H1 (cell line): ENCODE measurements around the gene ELL2. TPM values are rescaled to one million over a fixed set of nuclear protein-coding genes. Genes with fewer than 3 reads are reported as not detected.

Experiments
- CTCF ChIA-PET: fragments of 300-600 bp; sonication (Branson Sonifier 250); formaldehyde crosslinking; loops from one replicate; lab custom pipeline; 2021; ENCODE audit not compliant: partially characterized antibody; lab: Charles Lee
- POLR2A ChIA-PET: fragments of 300-600 bp; sonication (Branson Sonifier 250); formaldehyde crosslinking; loops from one replicate; lab custom pipeline; 2021; ENCODE audit warnings: inconsistent platforms; ENCODE audit not compliant: partially characterized antibody; lab: Charles Lee
- DNase-seq, 2 experiments: peaks; one replicate each; pipeline versions ENCODE4 v3.0.0 to v3.0.0-alpha.2; 2010 to 2022; ENCODE audit warnings: low spot score in 2 of 2, low read depth in 1 of 2, mixed read lengths in 1 of 2
- FAIRE-seq: peaks from 2 replicates; lab custom pipeline; 2011; peaks lifted over from hg19 to GRCh38; lab: Jason Lieb, UNC
- H2AFZ ChIP-seq: 2 replicates; pipeline ENCODE4 v1.8.1; 2012; ENCODE audit warnings: low read length, inconsistent platforms
- H2AK5ac ChIP-seq: 2 replicates; pipeline ENCODE4 v1.6.1; 2013; ENCODE audit warnings: low read depth, low read length
- H2BK120ac ChIP-seq: replicated peaks from 2 replicates; pipeline ENCODE3; 2013; ENCODE audit warnings: low read depth, low read length, inconsistent platforms
- H2BK12ac ChIP-seq: 2 replicates; pipeline ENCODE4 v1.6.1; 2013; ENCODE audit warnings: low read depth, low read length
- H2BK15ac ChIP-seq: 2 replicates; pipeline ENCODE4 v1.6.1; 2013; ENCODE audit warnings: low read length
- H2BK20ac ChIP-seq: 2 replicates; pipeline ENCODE4 v1.6.1; 2013; ENCODE audit warnings: low read length
- H2BK5ac ChIP-seq: 2 replicates; pipeline ENCODE4 v1.6.1; 2013; ENCODE audit warnings: low read depth, low read length
- H3K14ac ChIP-seq: 2 replicates; pipeline ENCODE4 v1.6.1; 2013; ENCODE audit warnings: inconsistent platforms; ENCODE audit not compliant: insufficient read length
- H3K18ac ChIP-seq: 2 replicates; pipeline ENCODE4 v1.6.1; 2013; ENCODE audit warnings: low read length; ENCODE audit errors: extremely low read depth
- H3K23ac ChIP-seq: 2 replicates; pipeline ENCODE4 v1.6.1; 2013; ENCODE audit warnings: inconsistent platforms; ENCODE audit not compliant: insufficient read length
- H3K23me2 ChIP-seq: 2 replicates; pipeline ENCODE4 v1.6.1; 2013; ENCODE audit warnings: low read depth, low read length
- H3K27ac ChIP-seq: 2 replicates; pipeline ENCODE4 v1.6.1; 2011; ENCODE audit warnings: low read depth, low read length, inconsistent platforms
- H3K27me3 ChIP-seq, 4 experiments: replicated peaks in 1 of 4; 1 replicate in 1 of 4; 2 replicates in 3 of 4; pipeline versions ENCODE4 v1.6.1 to v1.8.1; 2011 to 2013; ENCODE audit warnings: low read length in 3 of 4, mild to moderate bottlenecking in 3 of 4, inconsistent platforms in 2 of 4, mixed read lengths in 2 of 4, moderate library complexity in 1 of 4; ENCODE audit not compliant: control insufficient read depth in 3 of 4, insufficient read depth in 3 of 4; ENCODE audit errors: extremely low read depth in 1 of 4
- H3K36me3 ChIP-seq, 4 experiments: 2 replicates each; pipeline versions ENCODE4 v1.6.1 to v1.8.1; 2011 to 2013; ENCODE audit warnings: mild to moderate bottlenecking in 4 of 4, low read length in 3 of 4, moderate library complexity in 2 of 4, control low read depth in 1 of 4, inconsistent platforms in 1 of 4; ENCODE audit not compliant: insufficient read depth in 4 of 4, control insufficient read depth in 2 of 4
- H3K4ac ChIP-seq: replicated peaks from 2 replicates; pipeline ENCODE3; 2013; ENCODE audit warnings: low read length, low read depth, mixed read lengths, inconsistent platforms; ENCODE audit not compliant: insufficient read length
- H3K4me1 ChIP-seq, 4 experiments: replicated peaks in 1 of 4; 1 replicate in 1 of 4; 2 replicates in 3 of 4; pipeline versions ENCODE4 v1.6.1 to v1.8.1; 2011 to 2013; ENCODE audit warnings: low read length in 3 of 4, inconsistent platforms in 2 of 4, mixed read lengths in 1 of 4; ENCODE audit not compliant: insufficient read depth in 4 of 4, control insufficient read depth in 3 of 4
- H3K4me2 ChIP-seq, 2 experiments: 2 replicates each; pipeline versions ENCODE4 v1.6.1 to v1.8.1; 2011 to 2013; ENCODE audit warnings: low read depth in 2 of 2, low read length in 2 of 2, control low read depth in 1 of 2, inconsistent platforms in 1 of 2, mild to moderate bottlenecking in 1 of 2; ENCODE audit not compliant: insufficient read depth in 1 of 2
- H3K4me3 ChIP-seq, 4 experiments: fragments of 200-600, 300-600 bp in 1 of 4; sonication (generic), shearing (Covaris generic), sonication (Bioruptor Twin) in 1 of 4; 2 replicates each; pipeline versions ENCODE4 v1.5.1 to v1.8.1; 2011 to 2016; ENCODE audit warnings: low read length in 4 of 4, low read depth in 3 of 4, control low read depth in 2 of 4, inconsistent platforms in 2 of 4, mild to moderate bottlenecking in 2 of 4, mixed read lengths in 1 of 4, moderate library complexity in 1 of 4; ENCODE audit not compliant: insufficient read depth in 2 of 4; ENCODE audit errors: extremely low read depth in 1 of 4
- H3K56ac ChIP-seq: replicated peaks from 2 replicates; pipeline ENCODE3; 2013; ENCODE audit warnings: low read depth, mild to moderate bottlenecking, mixed read lengths, low read length, inconsistent platforms; ENCODE audit not compliant: insufficient read length
- H3K79me1 ChIP-seq: 2 replicates; pipeline ENCODE4 v1.6.1; 2013; ENCODE audit warnings: low read depth, low read length, control low read depth
- H3K79me2 ChIP-seq, 2 experiments: 2 replicates each; pipeline versions ENCODE4 v1.6.1 to v1.8.1; 2012 to 2013; ENCODE audit warnings: low read length in 2 of 2, mild to moderate bottlenecking in 2 of 2, inconsistent platforms in 1 of 2; ENCODE audit not compliant: insufficient read depth in 2 of 2, control insufficient read depth in 1 of 2
- H3K9ac ChIP-seq, 4 experiments: replicated peaks in 1 of 4; 1 replicate in 1 of 4; 2 replicates in 3 of 4; pipeline versions ENCODE4 v1.6.1 to v1.8.1; 2011 to 2013; ENCODE audit warnings: low read depth in 3 of 4, low read length in 3 of 4, control low read depth in 2 of 4, mild to moderate bottlenecking in 2 of 4, moderate library complexity in 2 of 4, inconsistent platforms in 1 of 4; ENCODE audit errors: extremely low read depth in 1 of 4
- H3K9me3 ChIP-seq, 2 experiments: 2 replicates each; pipeline versions ENCODE4 v1.6.1 to v1.8.1; 2012 to 2013; ENCODE audit warnings: mild to moderate bottlenecking in 2 of 2, moderate library complexity in 2 of 2, control low read depth in 1 of 2, inconsistent platforms in 1 of 2, low read depth in 1 of 2, low read length in 1 of 2, mixed read lengths in 1 of 2; ENCODE audit not compliant: insufficient read depth in 2 of 2
- H4K20me1 ChIP-seq, 2 experiments: replicated peaks in 1 of 2; 2 replicates each; pipeline versions ENCODE3 to v1.8.1; 2011 to 2013; ENCODE audit warnings: inconsistent platforms in 2 of 2, low read length in 2 of 2, mild to moderate bottlenecking in 1 of 2; ENCODE audit not compliant: insufficient read depth in 2 of 2, control insufficient read depth in 1 of 2
- H4K5ac ChIP-seq: 2 replicates; pipeline ENCODE4 v1.6.1; 2013; ENCODE audit warnings: low read length, low read depth, mixed read lengths, inconsistent platforms; ENCODE audit not compliant: insufficient read length
- H4K8ac ChIP-seq: 2 replicates; pipeline ENCODE4 v1.8.0; 2013; ENCODE audit warnings: mild to moderate bottlenecking, moderate library complexity, low read length, inconsistent platforms; ENCODE audit not compliant: insufficient read depth; ENCODE audit errors: extremely low read depth
- H4K91ac ChIP-seq: replicated peaks from 2 replicates; pipeline ENCODE3; 2013; ENCODE audit warnings: low read length, mixed read lengths, inconsistent platforms; ENCODE audit not compliant: insufficient read length
- CBX5 ChIP-seq: fragments of 300-800, 300-1000 bp; sonication (generic); IDR thresholded peaks from 2 replicates; pipeline ENCODE4 v1.7.1; 2016; ENCODE audit warnings: antibody characterized with exemption, low read length, low read depth
- CBX8 ChIP-seq: fragments of 300-800, 300-1000 bp; sonication (generic); IDR thresholded peaks from 2 replicates; pipeline ENCODE4 v1.7.1; 2016; ENCODE audit warnings: low read depth, low read length, borderline replicate concordance
- FOSL1 ChIP-seq: IDR thresholded peaks from 2 replicates; pipeline ENCODE4 v1.6.1; 2011; ENCODE audit warnings: mild to moderate bottlenecking, low read depth, low read length, moderate library complexity; ENCODE audit not compliant: insufficient read depth
- KDM4A ChIP-seq: IDR thresholded peaks from one replicate; pipeline ENCODE4 v1.7.1; 2012; ENCODE audit warnings: low read depth, mild to moderate bottlenecking, moderate library complexity, low read length, inconsistent platforms; ENCODE audit not compliant: severe bottlenecking
- MAFK ChIP-seq: IDR thresholded peaks from 2 replicates; pipeline ENCODE4 v1.6.1; 2012; ENCODE audit warnings: low read depth, mild to moderate bottlenecking, improper control_type of control experiment, low read length
- MAX ChIP-seq: IDR thresholded peaks from 2 replicates; pipeline ENCODE4 v1.6.1; 2012; ENCODE audit warnings: inconsistent platforms
- POLR2AphosphoS5 ChIP-seq: IDR thresholded peaks from 2 replicates; pipeline ENCODE4 v1.6.1; 2011; ENCODE audit warnings: low read depth, low read length
- RXRA ChIP-seq: IDR thresholded peaks from 2 replicates; pipeline ENCODE4 v1.6.1; 2011; ENCODE audit warnings: low read depth, mild to moderate bottlenecking, low read length, moderate library complexity; ENCODE audit not compliant: insufficient read depth
- SIN3A ChIP-seq, 2 experiments: IDR thresholded peaks in 1 of 2; conservative IDR thresholded peaks in 1 of 2; 2 replicates each; pipeline ENCODE4 v1.6.1; 2011 to 2012; ENCODE audit warnings: low read length in 2 of 2, improper control_type of control experiment in 1 of 2, low read depth in 1 of 2, mild to moderate bottlenecking in 1 of 2
- TBP ChIP-seq: IDR thresholded peaks from 2 replicates; pipeline ENCODE4 v1.6.1; 2011; ENCODE audit warnings: low read depth, low read length, improper control_type of control experiment
- WGBS, 2 experiments: shearing (Covaris generic) in 1 of 2; methylation state at CpG; one replicate each; pipeline versions ENCODE4 v1.1.6 to v1.1.7; 2013 to 2015; ENCODE audit warnings: low lambda C conversion rate in 2 of 2, mixed read lengths in 2 of 2, inconsistent platforms in 1 of 2, low coverage in 1 of 2, missing lambda C conversion rate in 1 of 2; ENCODE audit not compliant: insufficient replicate concordance in 2 of 2, insufficient coverage in 1 of 2, insufficient read length in 1 of 2; ENCODE audit errors: extremely low coverage in 1 of 2, missing lambda C conversion rate in 1 of 2; 5-methylcytosine and 5-hydroxymethylcytosine counted together
- polyA plus RNA-seq, 7 experiments: library from polyadenylated mRNA; depleted of rRNA in 3 of 7; stranded (reverse) in 5 of 7; unstranded in 2 of 7; fragments of >200 nt in 5 of 7; fragments of 200-250 nt in 2 of 7; gene quantifications; 1 replicate in 5 of 7; 2 replicates in 1 of 7; 4 replicates in 1 of 7; pipeline versions ENCODE4 v1.2.1 to v1.2.3, GENCODE V29; 2011 to 2013; ENCODE audit warnings: missing spikeins in 2 of 7, mixed read lengths in 2 of 7
- total RNA-seq: library from RNA; stranded (reverse); fragmentation: NEBNext Ultra II Directional; extraction: Animal tissue kit (Norgen Biotek cat#: 25700); gene quantifications from 2 replicates; pipeline ENCODE4 v1.2.1, GENCODE V29; 2021

The ELL2 gene
- total and polyA plus RNA-seq, 2 of the 8 experiments (the other 6 are each of a cell fraction or from before 2014, with no cell fraction given): 6.3 to 29.4 TPM

- H3K18ac ChIP-seq: no peak overlapping the region
- no peaks in the 10 kb centered on the region for H3K9me3 ChIP-seq
- no peak overlapping the region for H2BK12ac ChIP-seq
- H3K27ac ChIP-seq: no peak overlapping the region
- no peak overlapping the region for H2BK5ac ChIP-seq
- H4K20me1 ChIP-seq: no peaks in the 10 kb centered on the region
- TF ChIP-seq MAX (no peak), MAFK (no peak), SIN3A (conservative IDR thresholded peaks at IDR 0.05 in 1 of 2, IDR thresholded peaks at IDR 0.05 in 1 of 2; ENCODE audit: low read depth in 1 of 2, low read length in 2 of 2) (no peak), TBP (no peak), CBX5 (no peak), FOSL1 (no peak), RXRA (no peak), CBX8 (no peak), POLR2AphosphoS5 (no peak), KDM4A (no peak)
- TF ChIP-seq, all 59 proteins: peak for 0
- DNase-seq (no peak), FAIRE-seq (no peak)
- Histone ChIP-seq H3K23me2 (no peaks in the 10 kb centered on the region), H3K56ac (no peak overlapping the region), H2AFZ (no peak overlapping the region), H3K9ac (no peak overlapping the region), H3K79me1 (no peaks in the 10 kb centered on the region), H4K8ac (no peak overlapping the region), H2AK5ac (no peak overlapping the region), H3K79me2 (no peaks in the 10 kb centered on the region), H3K23ac (no peak overlapping the region), H3K27me3 (no peaks in the 10 kb centered on the region), H3K4me1 (no peaks in the 10 kb centered on the region), H3K4ac (no peak overlapping the region), H2BK15ac (no peak overlapping the region), H2BK120ac (no peak overlapping the region), H4K5ac (no peak overlapping the region), H3K4me3 (no peak overlapping the region), H4K91ac (no peak overlapping the region), H3K4me2 (no peak overlapping the region), H3K14ac (no peak overlapping the region), H2BK20ac (no peak overlapping the region), H3K36me3 (peaks cover 0 to 5% (median 0%) of the 10 kb centered on the region in 4 experiments; a peak in 2 of 8 replicates)
- CTCF ChIA-PET: interaction anchor here (0.7 to 6.4 kb wide), 5 partner anchors 9 to 628 kb away, joined by 3 to 43 read pairs (median 3); no protein-coding TSS in a partner anchor
- POLR2A ChIA-PET: no interaction called here
- WGBS, 2 experiments: 91% methylated on average over 5 of the region's 5 CpGs; no CpG with 5 or more reads in 1 of the 2 experiments
Observed at GRCh38 chr5:95887977-95888376, 73.7 kb downstream of the ELL2 start.
